MCF 10A (cell line): ENCODE measurements around the gene NRIP1. TPM values are rescaled to one million over a fixed set of nuclear protein-coding genes. Genes with fewer than 3 reads are reported as not detected.

Source experiments
- BruUV-seq: library from RNA; stranded (reverse); fragments of 400-500 nt; replicated peaks from 2 replicates; lab custom pipeline; 2021; lab: Mats Ljungman, UMichigan
- CTCF ChIA-PET: fragments of 300-600 bp; sonication (Branson Sonifier 250); formaldehyde crosslinking; extraction: SDS; loops from one replicate; lab custom pipeline; 2021; ENCODE audit warnings: antibody characterized with exemption, inconsistent platforms; lab: Yijun Ruan, JAX
- POLR2A ChIA-PET: fragments of 300-600, 350-650 bp; sonication (Branson Sonifier 250); formaldehyde crosslinking; extraction: SDS; loops from one replicate; lab custom pipeline; 2020; ENCODE audit warnings: antibody characterized with exemption, inconsistent platforms; lab: Yijun Ruan, JAX
- DNase-seq: peaks from one replicate; pipeline ENCODE4 v3.0.0-alpha.2; 2018; ENCODE audit not compliant: unreplicated experiment
- H3K27ac Mint-ChIP-seq: one replicate; pipeline ENCODE4 v1.8.0; 2022; ENCODE audit warnings: mild to moderate bottlenecking, low read depth, mixed read lengths; ENCODE audit not compliant: unreplicated experiment
- H3K27me3 Mint-ChIP-seq: one replicate; pipeline ENCODE4 v1.8.0; 2022; ENCODE audit warnings: mixed read lengths; ENCODE audit not compliant: insufficient read depth, unreplicated experiment
- H3K36me3 Mint-ChIP-seq: one replicate; pipeline ENCODE4 v1.8.0; 2022; ENCODE audit warnings: mild to moderate bottlenecking, moderate library complexity, mixed read lengths; ENCODE audit not compliant: insufficient read depth, unreplicated experiment
- H3K4me1 Mint-ChIP-seq: one replicate; pipeline ENCODE4 v1.8.0; 2022; ENCODE audit warnings: mixed read lengths; ENCODE audit not compliant: insufficient read depth, unreplicated experiment
- H3K4me3 Mint-ChIP-seq: one replicate; pipeline ENCODE4 v1.8.0; 2022; ENCODE audit warnings: mild to moderate bottlenecking, moderate library complexity, mixed read lengths; ENCODE audit not compliant: unreplicated experiment
- H3K9me3 Mint-ChIP-seq: one replicate; pipeline ENCODE4 v1.8.0; 2022; ENCODE audit warnings: mixed read lengths; ENCODE audit not compliant: unreplicated experiment
- CTCF ChIP-seq: fragments of 200-600 bp; IDR thresholded peaks from one replicate; pipeline ENCODE4 v1.8.0; 2022; ENCODE audit warnings: antibody characterized with exemption, mild to moderate bottlenecking; ENCODE audit not compliant: unreplicated experiment
- intact Hi-C: fragments of 100-400 bp; cut with micrococcal nuclease; formaldehyde crosslinking; loops from 2 replicates; pipeline ENCODE4 v1.14.1; 2022
- total RNA-seq: library from RNA; stranded (reverse); gene quantifications from 2 replicates; pipeline ENCODE4 v1.2.3, GENCODE V29; 2022

The NRIP1 gene
- total RNA-seq, 1 experiment from 2014 or later, result 31.4 TPM

GRCh38 chr21:14916676-14917141, 148.1 kb downstream of the NRIP1 start:
- Mint-ChIP-seq H3K4me1 (no peaks in the 10 kb centered on the region), H3K36me3 (no peaks in the 10 kb centered on the region), H3K27me3 (no peaks in the 10 kb centered on the region), H3K9me3 (no peaks in the 10 kb centered on the region), H3K27ac (no peak overlapping the region), H3K4me3 (no peak overlapping the region)
- ChIA-PET CTCF (interaction anchor here (0.7 kb wide), 1 partner anchor 22 kb away, joined by 3 read pairs; no protein-coding TSS in a partner anchor), POLR2A (no interaction called here)
- no TSS peak for BruUV-seq
- intact Hi-C loops, result no loop called here
- TF ChIP-seq CTCF, result no peak
- no peak for DNase-seq

GRCh38 chr21:14913638-14914037, 151.2 kb downstream of the NRIP1 start:
- no peaks in the 10 kb centered on the region for H3K4me1 Mint-ChIP-seq
- CTCF ChIA-PET, result no interaction called here
- DNase-seq, result no peak
- H3K27me3 Mint-ChIP-seq, result no peaks in the 10 kb centered on the region
- no peak overlapping the region for H3K27ac Mint-ChIP-seq
- BruUV-seq, result no TSS peak
- H3K36me3 Mint-ChIP-seq, result no peaks in the 10 kb centered on the region
- H3K9me3 Mint-ChIP-seq, result no peaks in the 10 kb centered on the region
- POLR2A ChIA-PET, result no interaction called here
- intact Hi-C loops, result no loop called here
- H3K4me3 Mint-ChIP-seq, result no peak overlapping the region
- no peak for TF ChIP-seq CTCF

GRCh38 chr21:14911351-14911750, 153.4 kb downstream of the NRIP1 start:
- Mint-ChIP-seq H3K4me3 (no peak overlapping the region), H3K36me3 (no peaks in the 10 kb centered on the region), H3K27me3 (no peaks in the 10 kb centered on the region), H3K9me3 (no peaks in the 10 kb centered on the region), H3K27ac (no peak overlapping the region), H3K4me1 (no peaks in the 10 kb centered on the region)
- POLR2A ChIA-PET, result no interaction called here
- CTCF ChIA-PET, result no interaction called here
- no TSS peak for BruUV-seq
- TF ChIP-seq CTCF, result no peak
- DNase-seq, result no peak
- intact Hi-C loops, result no loop called here
